Urothelium cell line (cell line): ENCODE results near the gene MDP1.
"Not testable (repeated sequence)": the region's sequence is repeated elsewhere in the genome, so short reads cannot be mapped to it uniquely, and the experiment has no call there.

Experiments
- DNase-seq: peaks from one replicate; pipeline ENCODE4 v3.0.0; 2011; ENCODE audit warnings: low spot score, mixed read lengths
- FAIRE-seq: peaks from 2 replicates; lab custom pipeline; 2011; peaks lifted over from hg19 to GRCh38; lab: Jason Lieb, UNC

MDP1 gene

GRCh38 chr14:24232121-24232644 is 16.3 kb upstream of the MDP1 start, which contains the start of gene NEDD8:
Gene NEDD8, minus strand, starts transcription at chr14:24232367. Its CDS starts 100 bp downstream, at chr14:24232267.
- DNase-seq, result peak; percentile 90
- FAIRE-seq, result no peak

- no peak for DNase-seq
- FAIRE-seq, result no peak
Measured at GRCh38 chr14:24231263-24232120, 15.6 kb upstream of the MDP1 start.

- no peak for FAIRE-seq
Measured at GRCh38 chr14:24228902-24229301, 13.0 kb upstream of the MDP1 start.

GRCh38 chr14:24226473-24226872 is 10.6 kb upstream of the MDP1 start:
- no peak for DNase-seq
- no peak for FAIRE-seq

More at GRCh38 chr14:24228902-24229301, 13.0 kb upstream of the MDP1 start:
- DNase-seq, result no peak

GRCh38 chr14:24224618-24225071 is 8.8 kb upstream of the MDP1 start:
- FAIRE-seq, result no peak
- DNase-seq, result no peak

GRCh38 chr14:24222987-24223386 is 7.1 kb upstream of the MDP1 start:
- not testable (repeated sequence) for FAIRE-seq

GRCh38 chr14:24219521-24219920 is 3.7 kb upstream of the MDP1 start:
- no peak for FAIRE-seq
- DNase-seq, result no peak

More at GRCh38 chr14:24222987-24223386, 7.1 kb upstream of the MDP1 start:
- not testable (repeated sequence) for DNase-seq

GRCh38 chr14:24219080-24219479 is 3.2 kb upstream of the MDP1 start:
- DNase-seq, result no peak
- FAIRE-seq, result no peak

GRCh38 chr14:24216876-24217275 is 1.0 kb upstream of the MDP1 start:
- not testable (repeated sequence) for DNase-seq, FAIRE-seq

GRCh38 chr14:24216345-24216699 is 456 bp upstream of the MDP1 start:
- no peak for DNase-seq
- no peak for FAIRE-seq

- FAIRE-seq (no peak), DNase-seq (no peak)
Measured at GRCh38 chr14:24213866-24214662, 1.8 kb downstream of the MDP1 start.

GRCh38 chr14:24212924-24213865 is 2.7 kb downstream of the MDP1 start, which contains the start of gene CHMP4A:
Gene CHMP4A, minus strand, starts transcription at chr14:24213488. Its CDS starts 49 bp downstream, at chr14:24213439.
- peak; percentile 92 for FAIRE-seq
- peak; percentile 97 for DNase-seq

- DNase-seq (no peak), FAIRE-seq (no peak)
Measured at GRCh38 chr14:24211311-24211710, 4.6 kb downstream of the MDP1 start.

GRCh38 chr14:24207625-24208024 is 8.2 kb downstream of the MDP1 start:
- FAIRE-seq (no peak), DNase-seq (no peak)

- DNase-seq (no peak), FAIRE-seq (no peak)
Measured at GRCh38 chr14:24207104-24207551, 8.7 kb downstream of the MDP1 start.

GRCh38 chr14:24206260-24207103 is 9.4 kb downstream of the MDP1 start:
- DNase-seq (no peak), FAIRE-seq (no peak)

GRCh38 chr14:24204163-24205146 is 11.4 kb downstream of the MDP1 start:
- DNase-seq (no peak), FAIRE-seq (no peak)
